ENCODE data around the gene GRK5. TPM values are rescaled to one million over a fixed set of nuclear protein-coding genes. Genes with fewer than 3 reads are reported as not detected.
"Not testable (repeated sequence)": the region's sequence is repeated elsewhere in the genome, so short reads cannot be mapped to it uniquely, and the experiment has no call there.

GRK5 gene
- total RNA-seq, 1 experiment from 2014 or later = 4.8 TPM

GRCh38 chr10:119270762-119271366 lies 63.5 kb downstream of the GRK5 start:
- peak; percentile 41 to 52 for DNase-seq
- TF ChIP-seq CTCF (conservative IDR thresholded peaks at IDR 0.05) (no peak), EZH2 (IDR thresholded peaks at IDR 0.05; ENCODE audit: low read depth) (no peak)
- BruUV-seq (replicated peaks) = no TSS peak
- peak overlapping the region; percentile 33; the same call in 1 of the 2 replicates for H3K4me3 ChIP-seq
- POLR2A ChIA-PET (ENCODE audit: unreplicated experiment) = no interaction called here
- peaks cover 30% of the 10 kb centered on the region for H3F3A ChIP-seq (ENCODE audit: insufficient read depth, low read depth)
- peak overlapping the region; percentile 36; the same call in 1 of the 2 replicates for H2AFZ ChIP-seq
- no peaks in the 10 kb centered on the region for H3K36me3 ChIP-seq (ENCODE audit: low read depth)
- peaks cover 28% of the 10 kb centered on the region for H3K4me1 ChIP-seq (replicated peaks; ENCODE audit: insufficient read depth)
- H3K79me2 ChIP-seq (ENCODE audit: low read depth) = no peaks in the 10 kb centered on the region
- peak overlapping the region; percentile 69 for H3K4me2 ChIP-seq
- CTCF ChIA-PET = interaction anchor here (0.6 to 1.2 kb wide), 4 partner anchors 20 to 68 kb away, joined by 3 to 15 read pairs (median 4); partner anchors contain the start of gene GRK5
- H3K9me2 ChIP-seq (ENCODE audit: insufficient read depth) = no peaks in the 10 kb centered on the region
- no peaks in the 10 kb centered on the region for H3K27me3 ChIP-seq (ENCODE audit: insufficient read depth, low read depth)
- peak overlapping the region; percentile 82 for H3K27ac ChIP-seq
- intact Hi-C loops (cut with micrococcal nuclease; ENCODE audit: unreplicated experiment) = loop anchor here (1.0 to 2.0 kb wide), 3 partner anchors 16 to 190 kb away; no protein-coding TSS in a partner anchor
- H3K9me3 ChIP-seq (ENCODE audit: insufficient read depth, low read depth) = no peaks in the 10 kb centered on the region
- no peaks in the 10 kb centered on the region for H4K20me1 ChIP-seq (ENCODE audit: insufficient read depth)

- H3K36me3 ChIP-seq (ENCODE audit: low read depth); H3K4me3 ChIP-seq; H4K20me1 ChIP-seq (ENCODE audit: insufficient read depth); H3K79me2 ChIP-seq (ENCODE audit: low read depth); DNase-seq; BruUV-seq (replicated peaks); H3K27me3 ChIP-seq (ENCODE audit: insufficient read depth, low read depth); H3K9me3 ChIP-seq (ENCODE audit: insufficient read depth, low read depth); POLR2A ChIA-PET (ENCODE audit: unreplicated experiment); intact Hi-C loops (cut with micrococcal nuclease; ENCODE audit: unreplicated experiment); H3K9me2 ChIP-seq (ENCODE audit: insufficient read depth); H2AFZ ChIP-seq: not testable (repeated sequence)
- H3K4me2 ChIP-seq = peak overlapping the region; percentile 69; the same call in 1 of the 2 replicates
- peaks cover 30% of the 10 kb centered on the region for H3F3A ChIP-seq (ENCODE audit: insufficient read depth, low read depth)
- CTCF ChIA-PET = interaction anchor here (0.5 to 0.7 kb wide), 2 partner anchors 88 to 232 kb away, joined by 4 to 5 read pairs; no protein-coding TSS in a partner anchor
- peaks cover 28% of the 10 kb centered on the region for H3K4me1 ChIP-seq (replicated peaks; ENCODE audit: insufficient read depth)
- peak overlapping the region; percentile 82; the same call in 1 of the 2 replicates for H3K27ac ChIP-seq
These were observed 65.0 kb downstream of the GRK5 start for GRCh38 chr10:119272338-119272734.

- ChIA-PET CTCF (interaction anchor here (0.7 kb wide), 1 partner anchor 232 kb away, joined by 5 read pairs; no protein-coding TSS in a partner anchor), POLR2A (ENCODE audit: unreplicated experiment) (no interaction called here)
- intact Hi-C loops (cut with micrococcal nuclease; ENCODE audit: unreplicated experiment) = no loop called here
- no peaks in the 10 kb centered on the region for H3K27me3 ChIP-seq (ENCODE audit: insufficient read depth, low read depth)
- H3K4me3 ChIP-seq = no peak overlapping the region
- H4K20me1 ChIP-seq (ENCODE audit: insufficient read depth) = no peaks in the 10 kb centered on the region
- H3F3A ChIP-seq (ENCODE audit: insufficient read depth, low read depth) = peaks cover 30% of the 10 kb centered on the region
- no peaks in the 10 kb centered on the region for H3K36me3 ChIP-seq (ENCODE audit: low read depth)
- no peak overlapping the region for H3K4me2 ChIP-seq
- H2AFZ ChIP-seq = no peak overlapping the region
- DNase-seq = no peak
- H3K79me2 ChIP-seq (ENCODE audit: low read depth) = no peaks in the 10 kb centered on the region
- peaks cover 28% of the 10 kb centered on the region for H3K4me1 ChIP-seq (replicated peaks; ENCODE audit: insufficient read depth)
- no peaks in the 10 kb centered on the region for H3K9me2 ChIP-seq (ENCODE audit: insufficient read depth)
- H3K9me3 ChIP-seq (ENCODE audit: insufficient read depth, low read depth) = no peaks in the 10 kb centered on the region
- TF ChIP-seq EZH2 (IDR thresholded peaks at IDR 0.05; ENCODE audit: low read depth) (no peak), CTCF (conservative IDR thresholded peaks at IDR 0.05) (no peak)
- H3K27ac ChIP-seq = no peak overlapping the region
- BruUV-seq (replicated peaks) = no TSS peak
These were observed 65.4 kb downstream of the GRK5 start for GRCh38 chr10:119272736-119273135.

Measured in PC-9 (cell line).